IPS-18a (cell line): ENCODE results near the gene UBE2G2.

Source experiments
- H3K27ac ChIP-seq: one replicate; pipeline ENCODE4 v1.5.1; 2013; ENCODE audit warnings: low read length
- H3K27me3 ChIP-seq: one replicate; pipeline ENCODE4 v1.6.1; 2013; ENCODE audit warnings: mild to moderate bottlenecking, low read length; ENCODE audit not compliant: control insufficient read depth, insufficient read depth
- H3K36me3 ChIP-seq: one replicate; pipeline ENCODE4 v1.6.1; 2013; ENCODE audit warnings: low read depth, low read length; ENCODE audit not compliant: control insufficient read depth
- H3K4me1 ChIP-seq: one replicate; pipeline ENCODE4 v1.6.1; 2013; ENCODE audit warnings: low read depth, low read length; ENCODE audit not compliant: control insufficient read depth
- H3K4me3 ChIP-seq: one replicate; pipeline ENCODE4 v1.5.1; 2013; ENCODE audit warnings: low read length
- H3K9ac ChIP-seq: one replicate; pipeline ENCODE4 v1.6.1; 2013; ENCODE audit warnings: mild to moderate bottlenecking, low read length, moderate library complexity
- H3K9me3 ChIP-seq: one replicate; pipeline ENCODE4 v1.6.1; 2013; ENCODE audit warnings: low read depth, low read length; ENCODE audit not compliant: control insufficient read depth

Gene UBE2G2

DNA sequence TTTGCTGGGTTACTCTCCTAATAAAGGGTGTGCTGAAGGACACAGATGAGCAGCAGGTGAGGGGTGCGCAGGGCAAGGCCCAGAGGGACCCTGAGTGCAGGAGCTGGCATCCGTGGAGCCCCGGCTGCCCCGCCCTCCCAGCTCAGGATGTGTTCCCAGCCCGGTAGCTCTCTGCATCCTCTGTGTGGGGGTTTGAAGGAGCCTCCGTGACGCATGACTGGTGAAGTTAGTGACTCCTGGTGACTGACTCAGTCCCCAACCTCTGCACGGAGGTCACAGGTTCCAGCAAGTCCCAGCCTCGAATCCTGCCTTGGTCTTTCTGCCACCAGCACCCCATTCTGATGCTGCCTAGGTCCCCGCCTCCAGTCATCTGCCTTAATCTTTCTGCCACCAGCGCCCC, 68.7 kb downstream of the UBE2G2 start:
- no peaks in the 10 kb centered on the region for H3K27me3 ChIP-seq
- H3K27ac ChIP-seq: no peak overlapping the region
- H3K4me1 ChIP-seq: no peaks in the 10 kb centered on the region
- H3K4me3 ChIP-seq: no peak overlapping the region
- H3K9me3 ChIP-seq: peaks cover 8% of the 10 kb centered on the region
- H3K9ac ChIP-seq: no peak overlapping the region
- H3K36me3 ChIP-seq: no peaks in the 10 kb centered on the region

DNA sequence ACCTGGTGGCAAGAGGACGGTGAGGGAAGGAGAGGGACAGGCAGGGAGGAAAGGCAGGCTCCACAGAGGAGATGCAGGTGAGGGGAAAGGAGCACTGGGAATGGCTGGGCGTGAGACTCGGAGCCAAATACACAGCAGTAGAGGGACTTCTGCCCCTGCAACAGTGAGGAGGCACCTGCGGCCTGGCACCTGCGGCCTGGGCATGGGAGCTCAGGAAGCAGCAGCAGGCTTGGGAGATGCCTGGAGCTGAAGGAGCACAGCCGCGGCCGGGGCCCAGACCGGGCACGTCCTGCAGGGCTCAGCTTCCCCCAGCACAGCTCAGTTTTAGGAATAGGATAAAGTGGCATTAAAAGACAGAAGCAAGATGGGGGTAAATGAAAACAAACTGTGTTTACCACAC, 69.4 kb downstream of the UBE2G2 start:
- no peaks in the 10 kb centered on the region for H3K36me3 ChIP-seq

DNA sequence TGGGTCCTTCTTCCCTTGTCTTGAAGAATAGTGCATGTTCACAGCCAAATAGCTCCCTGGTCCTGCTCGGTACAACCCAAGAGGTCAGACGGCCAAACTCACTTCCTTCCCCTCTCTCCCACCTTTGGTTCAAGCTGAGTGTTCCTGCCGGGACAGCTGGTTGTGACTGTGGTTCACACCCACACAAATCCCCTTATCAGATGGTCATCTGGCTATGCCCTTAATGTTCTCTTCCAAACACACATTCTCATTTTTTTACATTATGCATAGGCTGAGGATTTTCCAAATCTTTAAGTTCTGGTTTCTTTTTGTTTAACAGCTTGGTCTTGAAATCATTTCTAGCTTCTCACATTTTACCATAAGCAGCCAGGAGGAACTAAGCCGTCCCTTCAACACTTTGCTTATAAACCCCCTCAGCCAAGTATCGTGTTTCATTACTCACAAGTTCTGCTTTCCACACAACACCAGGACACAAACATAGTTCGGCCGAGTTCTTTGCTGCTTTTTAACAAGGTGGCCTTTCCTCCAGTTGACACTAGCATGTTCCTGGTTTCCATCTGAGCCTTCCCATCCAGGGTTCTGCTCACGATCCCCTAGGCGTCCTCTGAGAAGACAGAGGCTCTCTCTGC, 70.6 kb downstream of the UBE2G2 start:
- Histone ChIP-seq H3K4me1 (no peaks in the 10 kb centered on the region), H3K9me3 (no peaks in the 10 kb centered on the region), H3K4me3 (no peak overlapping the region), H3K9ac (no peak overlapping the region), H3K27ac (no peak overlapping the region), H3K27me3 (no peaks in the 10 kb centered on the region), H3K36me3 (no peaks in the 10 kb centered on the region)

More for the DNA sequence above, 69.4 kb downstream of the UBE2G2 start:
- no peak overlapping the region for H3K27ac ChIP-seq
- no peak overlapping the region for H3K4me3 ChIP-seq
- H3K27me3 ChIP-seq: no peaks in the 10 kb centered on the region
- H3K9me3 ChIP-seq: peaks cover 1% of the 10 kb centered on the region
- no peaks in the 10 kb centered on the region for H3K4me1 ChIP-seq
- no peak overlapping the region for H3K9ac ChIP-seq

DNA sequence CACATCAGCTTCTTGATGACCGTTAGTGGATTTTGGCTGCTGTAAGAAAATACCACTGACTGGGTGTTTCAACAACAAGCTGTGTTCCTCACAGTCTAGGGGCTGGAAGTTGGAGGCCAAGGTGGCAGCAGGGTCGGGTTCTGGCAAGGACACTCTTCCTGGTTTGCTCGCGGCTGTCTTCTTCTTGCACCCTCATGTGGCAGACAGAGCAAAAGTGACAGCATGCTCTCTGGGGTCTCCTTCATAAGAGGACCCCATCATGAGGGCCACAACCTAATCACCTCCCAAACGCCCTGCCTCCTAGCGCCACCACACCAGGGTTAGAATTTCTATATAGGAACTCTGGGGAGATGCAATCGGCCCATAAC, 71.6 kb downstream of the UBE2G2 start:
- Histone ChIP-seq H3K4me3 (no peak overlapping the region), H3K27me3 (no peaks in the 10 kb centered on the region), H3K9me3 (no peaks in the 10 kb centered on the region), H3K36me3 (no peaks in the 10 kb centered on the region), H3K4me1 (no peaks in the 10 kb centered on the region), H3K27ac (no peak overlapping the region), H3K9ac (no peak overlapping the region)

DNA sequence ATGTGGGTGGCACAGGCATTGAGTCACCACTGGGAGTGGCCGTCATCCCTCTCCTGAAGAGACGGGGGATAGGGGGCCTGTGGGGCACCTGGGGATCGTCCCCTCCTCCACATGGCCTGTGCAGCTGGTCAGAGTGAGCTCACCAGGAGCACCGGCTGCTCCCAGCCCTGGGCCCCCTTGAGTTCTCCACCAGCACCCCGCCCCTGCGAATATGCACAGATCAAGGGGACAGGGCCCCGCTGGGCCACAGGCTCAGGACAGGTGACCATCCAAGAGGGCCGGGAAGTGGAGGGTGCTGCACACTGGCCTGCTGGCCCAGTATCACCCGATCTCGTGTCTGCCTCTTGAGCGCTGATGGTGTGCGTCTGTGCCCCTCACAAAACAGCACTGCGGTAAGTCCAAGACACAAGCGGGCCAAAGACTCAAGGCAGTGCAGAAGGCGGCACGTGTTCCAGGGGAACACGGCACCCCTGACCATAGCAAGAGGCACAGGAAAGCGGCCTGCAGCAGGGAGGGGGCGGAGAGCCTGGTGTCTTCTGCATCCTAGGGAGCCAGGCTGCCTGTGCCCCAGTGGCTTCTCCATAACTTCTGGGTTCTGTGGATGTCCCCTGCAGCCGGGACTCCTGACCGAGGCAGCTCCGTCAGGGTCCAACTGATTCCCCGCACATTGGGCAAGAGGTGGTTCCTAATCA, 72.1 kb downstream of the UBE2G2 start:
- Histone ChIP-seq H3K4me1 (no peaks in the 10 kb centered on the region), H3K4me3 (no peak overlapping the region), H3K27ac (no peak overlapping the region), H3K9me3 (no peaks in the 10 kb centered on the region), H3K36me3 (no peaks in the 10 kb centered on the region), H3K27me3 (peaks cover under 1% of the 10 kb centered on the region), H3K9ac (no peak overlapping the region)

DNA sequence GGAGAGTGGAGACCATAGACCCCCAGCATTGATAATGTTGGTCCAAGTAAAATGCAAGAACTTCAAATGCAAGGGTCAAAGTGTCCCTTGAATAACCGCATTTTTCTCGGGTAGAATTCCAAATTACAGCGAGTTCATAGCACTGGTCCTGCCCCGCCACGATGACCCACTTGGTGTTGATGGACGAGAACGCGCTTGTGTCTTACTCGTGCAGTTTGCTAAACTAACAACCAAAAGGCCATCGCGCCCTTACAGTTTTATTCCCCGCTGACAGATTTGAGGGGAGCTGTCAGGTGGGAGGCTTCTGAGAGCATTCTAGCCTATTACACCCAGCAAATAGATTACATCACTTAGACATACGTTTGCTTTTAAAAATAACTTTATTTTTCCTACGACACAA, 72.9 kb downstream of the UBE2G2 start:
- Histone ChIP-seq H3K9ac (no peak overlapping the region), H3K27me3 (peaks cover 8% of the 10 kb centered on the region), H3K36me3 (no peaks in the 10 kb centered on the region), H3K9me3 (no peaks in the 10 kb centered on the region), H3K4me1 (no peaks in the 10 kb centered on the region), H3K4me3 (no peak overlapping the region), H3K27ac (no peak overlapping the region)

DNA sequence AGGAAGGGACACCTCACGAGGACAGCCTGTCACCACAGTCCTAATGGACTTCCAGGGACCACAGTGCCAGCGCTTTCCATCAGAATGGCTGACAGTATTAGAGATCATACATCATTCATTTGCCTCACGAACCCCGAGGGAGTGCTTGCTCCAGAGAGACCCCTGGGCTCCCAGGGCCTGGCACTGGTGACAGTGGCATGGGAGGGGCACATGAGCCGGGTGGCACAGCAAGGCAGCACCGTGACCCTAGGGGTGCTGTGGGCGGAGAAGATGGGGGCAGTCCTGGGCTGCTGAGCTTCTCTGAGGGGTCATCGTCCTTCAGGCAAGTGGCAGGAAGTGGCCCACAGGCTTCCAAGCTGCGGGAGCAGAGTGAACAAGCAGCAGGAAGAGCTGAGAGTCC, 73.9 kb downstream of the UBE2G2 start:
- Histone ChIP-seq H3K27me3 (peaks cover 17% of the 10 kb centered on the region), H3K36me3 (no peaks in the 10 kb centered on the region), H3K4me1 (peaks cover 5% of the 10 kb centered on the region), H3K9me3 (no peaks in the 10 kb centered on the region), H3K9ac (no peak overlapping the region), H3K4me3 (no peak overlapping the region), H3K27ac (no peak overlapping the region)

DNA sequence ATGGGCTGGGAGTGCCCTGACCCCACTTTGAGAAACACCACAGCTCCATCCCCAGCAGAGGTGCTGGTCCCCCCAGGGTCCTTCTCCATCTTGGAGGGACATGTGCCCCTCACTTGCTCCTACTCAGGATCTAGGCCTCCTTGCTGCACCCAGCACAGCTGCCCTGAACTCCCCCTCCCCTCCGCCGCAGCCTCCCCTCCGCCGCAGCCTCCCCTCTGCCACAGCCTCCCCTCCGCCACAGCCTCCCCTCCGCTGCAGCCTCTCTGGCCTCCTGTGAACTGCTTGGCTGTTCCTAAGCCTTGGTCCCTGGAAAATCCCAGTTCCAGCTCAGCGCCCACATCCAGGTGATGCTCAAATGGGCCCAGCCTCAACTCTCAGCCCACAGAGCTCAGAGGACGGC, 74.3 kb downstream of the UBE2G2 start:
- no peak overlapping the region for H3K9ac ChIP-seq
- no peaks in the 10 kb centered on the region for H3K36me3 ChIP-seq
- peaks cover 8% of the 10 kb centered on the region for H3K4me1 ChIP-seq
- no peak overlapping the region for H3K4me3 ChIP-seq
- H3K27me3 ChIP-seq: peaks cover 22% of the 10 kb centered on the region
- no peak overlapping the region for H3K27ac ChIP-seq
- no peaks in the 10 kb centered on the region for H3K9me3 ChIP-seq

DNA sequence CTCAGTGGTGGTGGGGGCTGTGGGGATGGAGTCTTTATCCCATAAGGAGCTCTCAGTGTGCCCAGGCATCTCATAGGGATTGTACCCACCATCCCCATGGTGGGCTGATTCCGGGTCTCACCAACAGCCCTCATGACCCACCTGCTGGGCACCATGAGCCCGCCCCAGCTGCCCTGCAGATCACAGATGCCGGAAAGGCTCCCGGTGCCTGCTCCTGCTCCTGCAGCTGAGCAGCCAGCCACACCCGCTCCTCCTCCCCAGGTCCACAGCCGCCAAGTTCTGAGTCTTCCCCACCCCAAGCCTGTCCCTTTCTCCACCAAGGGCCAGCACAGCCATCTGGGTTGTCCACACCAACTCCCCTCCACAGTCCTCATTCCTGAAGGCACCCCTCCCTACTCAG, 74.8 kb downstream of the UBE2G2 start:
- Histone ChIP-seq H3K27me3 (peaks cover 23% of the 10 kb centered on the region), H3K4me1 (peaks cover 8% of the 10 kb centered on the region), H3K27ac (no peak overlapping the region), H3K9me3 (no peaks in the 10 kb centered on the region), H3K9ac (no peak overlapping the region), H3K4me3 (no peak overlapping the region), H3K36me3 (no peaks in the 10 kb centered on the region)

DNA sequence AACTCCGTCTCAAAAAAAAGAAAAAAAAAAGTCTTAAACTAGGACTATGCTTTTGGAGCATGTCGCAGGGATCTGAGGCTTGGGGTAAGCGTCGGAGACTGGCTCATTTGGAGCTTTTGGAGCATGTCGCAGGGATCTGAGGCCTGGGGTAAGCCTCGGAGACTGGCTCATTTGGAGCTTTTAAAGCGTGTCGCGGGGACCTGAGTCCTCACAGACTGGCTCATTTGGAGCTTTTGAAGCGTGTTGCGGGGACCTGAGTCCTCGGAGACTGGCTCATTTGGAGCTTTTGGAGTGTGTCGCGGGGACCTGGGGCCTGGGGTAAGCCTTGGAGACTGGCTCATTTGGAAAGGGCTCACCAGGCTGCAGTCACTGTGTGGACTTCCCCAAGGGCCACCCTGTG, 76.7 kb downstream of the UBE2G2 start:
- Histone ChIP-seq H3K27me3 (peaks cover 23% of the 10 kb centered on the region), H3K27ac (no peak overlapping the region), H3K4me1 (peaks cover 8% of the 10 kb centered on the region), H3K9ac (no peak overlapping the region), H3K4me3 (no peak overlapping the region), H3K9me3 (no peaks in the 10 kb centered on the region), H3K36me3 (no peaks in the 10 kb centered on the region)

DNA sequence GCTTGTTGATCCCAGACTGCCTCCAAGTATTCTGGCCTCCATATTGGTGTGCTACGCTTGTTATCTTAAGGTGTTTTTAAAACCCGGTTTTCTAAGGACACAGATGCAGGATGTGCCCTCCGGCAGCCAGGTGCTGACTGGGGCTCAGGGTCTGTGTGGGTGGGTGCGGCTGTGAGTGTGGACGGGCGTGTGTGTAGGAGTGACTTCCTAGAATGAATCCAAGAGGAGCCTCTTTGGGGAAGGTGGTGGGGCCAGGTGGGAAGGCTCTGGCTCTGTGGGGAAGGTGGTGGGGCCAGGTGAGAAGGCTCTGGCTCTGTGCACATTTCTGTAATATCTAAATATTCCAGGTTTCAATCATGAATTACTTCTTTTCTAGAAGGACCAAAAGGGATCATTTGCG, 77.4 kb downstream of the UBE2G2 start:
- H3K9ac ChIP-seq: no peak overlapping the region
- H3K9me3 ChIP-seq: no peaks in the 10 kb centered on the region
- peaks cover 23% of the 10 kb centered on the region for H3K27me3 ChIP-seq
- peaks cover 8% of the 10 kb centered on the region for H3K4me1 ChIP-seq
- H3K27ac ChIP-seq: no peak overlapping the region
- no peak overlapping the region for H3K4me3 ChIP-seq
- H3K36me3 ChIP-seq: no peaks in the 10 kb centered on the region
